EH (cell line): ENCODE measurements around the gene DOHH.
"Not testable (repeated sequence)": the region's sequence is repeated elsewhere in the genome, so short reads cannot be mapped to it uniquely, and the experiment has no call there.

Source experiments
- DNase-seq: peaks from one replicate; pipeline ENCODE4 v3.0.0-alpha.2; 2015; ENCODE audit warnings: low read depth

Gene DOHH

GRCh38 chr19:3518659-3519058 is 18.2 kb upstream of the DOHH start:
- DNase-seq = no peak

- no peak for DNase-seq
Observed at GRCh38 chr19:3518255-3518654, 17.8 kb upstream of the DOHH start.

- DNase-seq = no peak
Observed at GRCh38 chr19:3517638-3518037, 17.2 kb upstream of the DOHH start.

GRCh38 chr19:3516675-3517207 is 16.3 kb upstream of the DOHH start:
- no peak for DNase-seq

- peak; percentile 30 for DNase-seq
Observed at GRCh38 chr19:3515891-3516422, 15.5 kb upstream of the DOHH start.

- DNase-seq = peak; percentile 38
Observed at GRCh38 chr19:3514930-3515329, 14.5 kb upstream of the DOHH start.

GRCh38 chr19:3513229-3514140 is 13.0 kb upstream of the DOHH start:
- peak; percentile 7 for DNase-seq

- DNase-seq = no peak
Observed at GRCh38 chr19:3512562-3513228, 12.2 kb upstream of the DOHH start.

- no peak for DNase-seq
Observed at GRCh38 chr19:3511506-3512251, 11.2 kb upstream of the DOHH start.

- no peak for DNase-seq
Observed at GRCh38 chr19:3510727-3511126, 10.3 kb upstream of the DOHH start.

- peak; percentile 67 for DNase-seq
Observed at GRCh38 chr19:3509566-3509989, 9.1 kb upstream of the DOHH start.

- peak; percentile 28 for DNase-seq
Observed at GRCh38 chr19:3508771-3509535, 8.5 kb upstream of the DOHH start.

- DNase-seq = not testable (repeated sequence)
Observed at GRCh38 chr19:3508121-3508661, 7.7 kb upstream of the DOHH start.

GRCh38 chr19:3507371-3508120 is 7.1 kb upstream of the DOHH start:
- DNase-seq = peak; percentile 12

- DNase-seq = peak; percentile 25
Observed at GRCh38 chr19:3506384-3507340, 6.2 kb upstream of the DOHH start.

- DNase-seq = peak; percentile 98
Observed at GRCh38 chr19:3505598-3506383, 5.3 kb upstream of the DOHH start, which contains the start of gene FZR1. Gene FZR1 (plus strand): TSS chr19:3506311. CDS start chr19:3522990, 16,679 bp downstream.

GRCh38 chr19:3504735-3505134 is 4.3 kb upstream of the DOHH start:
- DNase-seq = no peak

- peak; percentile 24 for DNase-seq
Observed at GRCh38 chr19:3503036-3503572, 2.6 kb upstream of the DOHH start.
